SU-DHL-6 (cell line): ENCODE measurements around the gene TRIML2.

Experiments used
- H2AFZ ChIP-seq: fragments of 200-600 bp; sonication (generic); 2 replicates; pipeline ENCODE4 v1.6.1; 2014; ENCODE audit warnings: low read depth, mild to moderate bottlenecking, moderate library complexity, mixed read lengths, antibody characterized with exemption, low read length; ENCODE audit not compliant: severe bottlenecking
- H3F3A ChIP-seq: fragments of 200-600 bp; shearing (Covaris generic); 2 replicates; pipeline ENCODE4 v1.6.0; 2016; ENCODE audit warnings: antibody characterized with exemption, mild to moderate bottlenecking; ENCODE audit not compliant: insufficient read depth
- H3K27ac ChIP-seq: fragments of 200-600 bp; sonication (generic); 2 replicates; pipeline ENCODE4 v1.5.1; 2016; ENCODE audit warnings: low read depth, mild to moderate bottlenecking, low read length, moderate library complexity, mixed read lengths
- H3K27me3 ChIP-seq: fragments of 200-600 bp; sonication (generic), shearing (Covaris generic); 2 replicates; pipeline ENCODE4 v1.6.0; 2014; ENCODE audit warnings: mild to moderate bottlenecking, low read length
- H3K36me3 ChIP-seq: fragments of 200-600 bp; sonication (generic); 2 replicates; pipeline ENCODE4 v1.6.1; 2014; ENCODE audit warnings: mild to moderate bottlenecking, low read length, mixed read lengths
- H3K4me2 ChIP-seq: fragments of 300-600, 200-600 bp; shearing (Covaris generic), sonication (generic); 2 replicates; pipeline ENCODE4 v1.6.0; 2014; ENCODE audit warnings: low read length, low read depth, mild to moderate bottlenecking; ENCODE audit not compliant: poor library complexity, severe bottlenecking
- H3K4me3 ChIP-seq: fragments of 200-600 bp; sonication (generic); 2 replicates; pipeline ENCODE4 v1.5.1; 2014; ENCODE audit warnings: antibody characterized with exemption, low read length, mild to moderate bottlenecking, mixed read lengths; ENCODE audit not compliant: insufficient read depth, poor library complexity, severe bottlenecking
- H3K79me2 ChIP-seq: fragments of 200-600 bp; sonication (generic); 2 replicates; pipeline ENCODE4 v1.6.1; 2014; ENCODE audit warnings: mild to moderate bottlenecking, low read length, moderate library complexity; ENCODE audit not compliant: insufficient read depth
- H3K9ac ChIP-seq: fragments of 200-600 bp; sonication (generic); 2 replicates; pipeline ENCODE4 v1.7.0; 2014; ENCODE audit warnings: mild to moderate bottlenecking, low read length
- H3K9me2 ChIP-seq: fragments of 200-600 bp; sonication (generic); replicated peaks from 2 replicates; pipeline ENCODE4 v1.6.1; 2014; ENCODE audit warnings: low read length; ENCODE audit not compliant: insufficient read depth
- H3K9me3 ChIP-seq: fragments of 200-600 bp; sonication (generic); 2 replicates; pipeline ENCODE4 v1.6.1; 2014; ENCODE audit warnings: low read length, mixed read lengths; ENCODE audit not compliant: insufficient read depth
- H4K20me1 ChIP-seq: fragments of 200-600 bp; sonication (generic); 2 replicates; pipeline ENCODE4 v1.6.1; 2014; ENCODE audit warnings: low read depth, mild to moderate bottlenecking, antibody characterized with exemption, low read length, moderate library complexity, mixed read lengths
- CTCF ChIP-seq: fragments of 200-600 bp; sonication (generic); IDR thresholded peaks from one replicate; pipeline ENCODE4 v1.5.1; 2017; ENCODE audit warnings: antibody characterized with exemption, mild to moderate bottlenecking, low read length, moderate library complexity; ENCODE audit not compliant: insufficient read depth, poor library complexity, severe bottlenecking
- EZH2phosphoT487 ChIP-seq: fragments of 200-600 bp; sonication (generic), shearing (Covaris generic); conservative IDR thresholded peaks from 2 replicates; pipeline ENCODE4 v1.6.1; 2018; ENCODE audit warnings: mild to moderate bottlenecking, antibody characterized with exemption, low read length, moderate library complexity, mixed read lengths

Gene TRIML2

GRCh38 chr4:188042191-188042590 lies 67.2 kb downstream of the TRIML2 start:
- H3K27me3 ChIP-seq = no peaks in the 10 kb centered on the region
- no peak overlapping the region for H2AFZ ChIP-seq
- H3K4me2 ChIP-seq = no peak overlapping the region
- no peaks in the 10 kb centered on the region for H4K20me1 ChIP-seq
- H3K4me3 ChIP-seq = no peak overlapping the region
- no peaks in the 10 kb centered on the region for H3K9me2 ChIP-seq
- no peak for TF ChIP-seq CTCF
- TF ChIP-seq EZH2phosphoT487 = no peak
- no peaks in the 10 kb centered on the region for H3K36me3 ChIP-seq
- H3K9ac ChIP-seq = no peak overlapping the region
- no peaks in the 10 kb centered on the region for H3K79me2 ChIP-seq
- H3F3A ChIP-seq = no peaks in the 10 kb centered on the region
- no peak overlapping the region for H3K27ac ChIP-seq
- H3K9me3 ChIP-seq = no peaks in the 10 kb centered on the region

GRCh38 chr4:188041721-188042120 lies 67.7 kb downstream of the TRIML2 start:
- no peaks in the 10 kb centered on the region for H3K9me3 ChIP-seq
- TF ChIP-seq EZH2phosphoT487 = no peak
- no peak for TF ChIP-seq CTCF
- H4K20me1 ChIP-seq = no peaks in the 10 kb centered on the region
- H3K4me3 ChIP-seq = no peak overlapping the region
- no peak overlapping the region for H3K4me2 ChIP-seq
- no peaks in the 10 kb centered on the region for H3K27me3 ChIP-seq
- H3F3A ChIP-seq = no peaks in the 10 kb centered on the region
- no peaks in the 10 kb centered on the region for H3K79me2 ChIP-seq
- no peaks in the 10 kb centered on the region for H3K9me2 ChIP-seq
- no peak overlapping the region for H3K9ac ChIP-seq
- H2AFZ ChIP-seq = no peak overlapping the region
- H3K27ac ChIP-seq = no peak overlapping the region
- no peaks in the 10 kb centered on the region for H3K36me3 ChIP-seq
